ENCODE measurements around the gene PLOD2.

Gene PLOD2

GRCh38 chr3:146165877-146166276 is 4.9 kb upstream of the PLOD2 start:
- no peak for DNase-seq

GRCh38 chr3:146164971-146165769 is 4.2 kb upstream of the PLOD2 start:
- DNase-seq = no peak

GRCh38 chr3:146164506-146164905 is 3.5 kb upstream of the PLOD2 start:
- DNase-seq = no peak

DNA sequence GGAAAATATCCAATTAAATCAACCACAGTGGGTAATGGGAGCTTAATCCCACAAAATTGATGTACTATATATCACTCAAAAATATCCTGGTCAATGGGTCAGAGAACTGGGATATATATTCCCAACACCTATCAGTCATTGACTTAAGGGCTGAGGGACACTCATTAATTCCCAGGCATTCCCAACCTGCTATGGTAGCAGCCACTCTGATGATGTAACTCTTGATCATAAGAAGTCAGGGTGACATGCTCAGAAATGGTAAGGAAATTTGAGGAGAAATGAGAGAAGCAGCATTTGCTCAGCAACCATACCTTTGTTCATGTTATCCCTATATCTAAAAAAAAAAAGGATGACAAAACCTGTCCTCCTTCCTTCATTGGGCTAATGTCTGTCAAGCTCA is 3.1 kb upstream of the PLOD2 start:
- DNase-seq = no peak

DNA sequence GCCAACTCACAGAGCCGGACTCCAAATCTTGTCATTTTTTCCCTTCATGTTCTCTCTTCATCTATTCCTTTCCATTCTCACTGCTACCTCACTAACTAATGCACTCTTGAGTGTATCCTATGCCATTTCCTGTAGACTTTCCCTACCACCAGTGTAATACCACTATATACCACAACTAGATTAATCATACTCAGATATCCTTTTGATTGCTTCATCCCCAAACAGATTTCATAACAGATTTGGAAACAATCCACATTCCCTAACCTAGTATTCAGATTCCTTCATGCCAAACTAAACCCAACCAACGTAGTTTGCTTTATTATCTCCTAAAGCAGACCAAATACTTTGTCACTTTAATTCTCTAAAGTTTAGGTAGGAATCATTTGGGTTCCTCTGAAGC is 2.6 kb upstream of the PLOD2 start:
- DNase-seq = no peak

- DNase-seq = no peak
These were observed 1.6 kb upstream of the PLOD2 start for GRCh38 chr3:146162561-146162960.

DNA sequence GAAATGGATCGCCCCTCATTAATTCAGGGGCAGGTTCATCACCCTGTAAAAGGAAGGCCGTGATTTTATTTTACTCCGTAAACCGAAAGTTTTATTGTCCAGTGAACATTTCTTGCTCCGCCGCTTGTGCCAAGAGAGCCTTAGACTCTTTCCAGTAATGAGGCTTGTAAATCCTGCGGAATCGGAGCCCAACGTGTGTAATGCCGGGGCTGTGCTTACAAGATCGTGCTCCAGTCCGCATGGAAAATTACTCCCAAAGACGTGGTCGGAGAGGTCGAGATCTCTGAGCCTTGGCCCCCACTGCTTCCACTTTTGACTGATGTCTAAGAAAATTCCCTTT is 649 bp upstream of the PLOD2 start:
- DNase-seq = no peak

- DNase-seq = no peak
These were observed 542 bp downstream of the PLOD2 start for GRCh38 chr3:146160321-146160963.

DNA sequence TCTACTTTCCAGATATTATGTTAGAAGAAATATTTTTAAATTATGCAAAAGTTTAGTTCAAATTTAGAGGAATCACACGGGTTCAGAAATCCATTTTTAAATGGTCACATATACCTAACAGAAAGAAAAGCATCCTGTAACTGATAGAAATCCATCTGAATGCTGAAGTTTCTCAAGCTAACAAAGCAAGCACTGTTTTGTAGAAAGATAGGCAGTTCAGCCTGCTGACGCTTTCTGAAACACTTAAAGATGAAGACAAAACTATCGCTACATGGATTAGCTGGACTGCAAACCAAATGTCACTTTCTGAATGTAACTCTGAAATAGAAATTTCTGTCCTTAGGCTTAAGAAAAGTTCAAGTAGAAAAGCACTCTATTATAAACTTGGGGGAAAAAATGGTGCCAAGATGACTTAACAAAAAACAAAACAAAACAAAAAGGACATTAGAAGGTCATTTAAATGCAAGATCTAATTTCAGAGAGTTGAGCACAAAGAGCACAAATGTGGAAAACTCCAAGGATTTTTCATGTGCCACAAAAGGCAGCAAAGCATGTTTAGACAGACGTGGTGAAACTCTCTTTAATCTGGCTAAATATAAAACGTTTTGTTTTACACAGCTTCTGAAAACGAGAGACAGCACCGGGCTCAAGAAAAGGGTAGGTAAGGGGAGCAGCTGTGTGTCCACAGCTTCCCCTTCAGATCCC is 1.2 kb downstream of the PLOD2 start:
- DNase-seq = no peak

DNA sequence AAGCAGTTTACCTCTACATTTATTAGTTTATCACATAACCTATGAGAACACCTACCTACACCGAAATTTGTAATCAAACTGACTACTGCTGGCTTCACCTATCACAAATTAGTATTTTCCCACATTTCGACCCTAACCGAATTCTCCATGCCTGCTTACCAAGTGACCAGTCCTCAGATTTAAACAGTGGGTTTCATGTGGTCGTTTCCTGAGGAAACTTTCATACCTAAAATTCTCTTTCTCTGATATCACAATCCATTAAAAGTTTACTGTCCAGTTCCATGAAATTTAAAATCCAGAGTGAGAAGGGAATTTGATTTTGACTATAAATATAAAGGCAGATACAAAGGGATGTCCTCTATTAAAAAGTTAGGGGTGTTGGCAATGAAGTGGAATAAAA is 1.9 kb downstream of the PLOD2 start:
- DNase-seq = no peak

- no peak for DNase-seq
These were observed 3.5 kb downstream of the PLOD2 start for GRCh38 chr3:146157325-146158060.

DNA sequence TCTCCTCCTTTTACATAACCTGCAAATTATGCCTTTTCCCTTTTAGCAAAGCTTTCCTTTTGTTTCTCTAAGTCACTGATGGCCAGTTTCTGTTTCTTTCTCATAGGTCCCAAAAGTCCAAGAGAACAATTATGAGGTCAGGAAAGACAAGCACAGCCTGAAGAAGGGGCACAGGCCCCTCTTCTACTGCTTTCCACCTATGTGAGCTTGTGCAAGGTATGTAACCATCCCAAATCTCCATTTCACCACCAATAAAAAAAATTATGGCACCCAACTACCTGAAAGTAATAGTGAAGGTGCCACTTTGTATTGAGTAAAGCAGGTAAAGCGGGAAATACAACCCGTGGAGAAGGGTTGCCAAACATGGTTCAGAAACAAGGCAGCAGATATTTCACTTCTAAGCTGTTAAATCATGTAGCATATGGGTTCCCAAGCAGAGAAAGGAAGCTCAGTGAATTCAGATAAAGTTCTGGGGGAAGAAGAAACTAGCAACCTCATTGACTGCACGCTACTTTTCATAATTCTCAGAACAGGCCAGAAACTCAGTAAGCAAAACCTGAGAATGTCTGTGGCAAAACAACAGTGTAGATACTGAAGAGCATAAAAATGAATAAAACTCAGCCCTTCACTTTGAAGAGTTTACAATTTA is 4.2 kb downstream of the PLOD2 start:
- DNase-seq = no peak

DNA sequence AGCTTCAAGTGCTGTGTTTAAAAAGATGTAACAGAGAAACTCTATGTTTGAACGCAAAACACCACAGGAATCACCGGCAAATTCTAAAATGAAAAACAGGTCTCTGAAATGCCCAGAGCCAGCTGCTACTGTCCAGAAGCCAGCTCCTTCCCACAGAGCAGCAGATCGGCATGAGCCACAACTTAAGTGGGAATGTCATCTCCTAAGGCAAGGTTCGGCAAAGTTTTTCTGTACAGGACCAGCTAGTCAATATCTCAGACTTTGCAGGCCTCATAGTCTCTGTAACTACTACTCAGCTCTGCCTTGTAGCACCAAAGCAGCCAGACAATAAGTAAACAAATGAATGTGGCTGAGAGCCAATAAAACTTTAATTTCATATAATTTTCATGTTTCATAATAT is 4.9 kb downstream of the PLOD2 start:
- no peak for DNase-seq

DNA sequence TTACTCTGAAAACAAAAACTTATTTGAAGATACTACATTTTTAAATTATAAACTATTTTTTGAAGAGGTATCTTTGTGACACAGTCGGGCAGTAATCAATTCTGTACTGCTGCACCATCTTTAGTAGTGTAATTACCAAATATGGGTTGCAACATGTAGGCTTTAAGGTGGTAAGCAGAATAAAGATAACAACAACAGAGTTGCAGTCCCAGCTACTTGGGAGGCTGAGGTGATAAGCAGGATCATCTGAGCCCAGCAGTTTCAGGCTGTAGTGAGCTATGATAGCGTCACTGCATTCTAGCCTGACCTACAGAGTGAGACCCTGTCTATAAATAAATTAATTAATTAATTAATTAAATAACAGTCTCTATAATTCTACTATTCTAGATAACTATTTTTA is 6.0 kb downstream of the PLOD2 start:
- no peak for DNase-seq

- no peak for DNase-seq
These were observed 6.7 kb downstream of the PLOD2 start for GRCh38 chr3:146154316-146154715.

GRCh38 chr3:146153429-146153828 is 7.6 kb downstream of the PLOD2 start:
- no peak for DNase-seq

DNA sequence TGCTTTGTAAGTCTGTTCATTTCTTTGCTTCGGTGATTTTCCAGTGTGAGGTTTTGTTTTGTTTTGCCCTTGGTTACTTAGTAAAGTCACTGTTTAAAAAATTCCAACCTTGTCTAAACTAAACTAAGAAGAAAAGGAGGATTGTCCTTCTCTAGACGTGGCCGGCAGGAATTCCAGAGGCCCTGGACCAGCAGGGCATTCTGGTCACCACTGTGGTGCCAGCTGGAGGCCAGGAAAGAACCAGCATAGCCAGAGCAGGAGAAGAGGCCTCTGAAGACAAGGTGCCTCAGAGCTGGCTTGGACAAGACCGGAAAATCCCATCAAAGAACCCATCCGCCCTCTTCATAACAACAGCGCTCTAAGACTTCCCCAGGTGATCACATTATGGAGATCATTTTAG is 8.2 kb downstream of the PLOD2 start:
- no peak for DNase-seq

DNA sequence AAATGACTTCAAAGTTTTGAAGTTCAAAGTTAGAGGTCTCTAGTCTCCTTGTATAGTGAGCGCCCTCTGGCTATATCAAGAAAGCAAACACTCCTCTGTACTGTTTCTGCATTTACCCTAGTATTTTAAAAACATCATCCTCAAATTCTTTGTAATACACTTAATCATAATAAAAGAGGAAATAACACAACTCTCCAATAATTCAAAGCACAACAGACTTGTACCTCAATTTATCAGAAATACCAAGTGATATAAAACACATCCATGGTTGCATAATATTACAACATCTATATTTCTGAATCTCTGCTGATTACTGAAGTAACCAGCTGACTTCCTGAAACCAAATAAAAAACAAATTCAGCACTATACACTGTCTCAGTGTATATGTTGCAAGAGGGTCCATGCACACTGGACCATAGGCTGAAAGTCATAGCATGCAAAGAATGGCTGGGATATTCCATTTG is 12.5 kb downstream of the PLOD2 start:
- DNase-seq = no peak

GRCh38 chr3:146145642-146146041 is 15.3 kb downstream of the PLOD2 start:
- DNase-seq = no peak

DNA sequence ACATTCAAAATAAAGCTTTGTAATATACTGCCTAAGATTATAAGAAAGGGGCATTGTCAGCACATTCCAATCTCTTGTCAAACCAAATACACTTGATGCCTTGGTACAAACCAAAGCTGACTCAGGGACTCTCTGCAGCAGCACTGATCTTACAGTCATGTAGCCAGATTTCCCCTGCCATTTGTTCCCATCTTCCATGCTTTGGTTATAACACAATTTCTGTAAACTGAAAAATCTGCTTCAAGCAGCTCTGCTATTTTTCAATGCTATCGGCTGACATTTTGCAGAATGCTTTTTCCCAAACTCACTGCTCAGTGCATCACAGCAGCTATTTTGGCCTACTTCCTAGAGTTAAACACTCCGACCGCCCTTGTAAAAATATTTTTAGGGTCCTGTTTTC is 18.2 kb downstream of the PLOD2 start:
- no peak for DNase-seq

DNA sequence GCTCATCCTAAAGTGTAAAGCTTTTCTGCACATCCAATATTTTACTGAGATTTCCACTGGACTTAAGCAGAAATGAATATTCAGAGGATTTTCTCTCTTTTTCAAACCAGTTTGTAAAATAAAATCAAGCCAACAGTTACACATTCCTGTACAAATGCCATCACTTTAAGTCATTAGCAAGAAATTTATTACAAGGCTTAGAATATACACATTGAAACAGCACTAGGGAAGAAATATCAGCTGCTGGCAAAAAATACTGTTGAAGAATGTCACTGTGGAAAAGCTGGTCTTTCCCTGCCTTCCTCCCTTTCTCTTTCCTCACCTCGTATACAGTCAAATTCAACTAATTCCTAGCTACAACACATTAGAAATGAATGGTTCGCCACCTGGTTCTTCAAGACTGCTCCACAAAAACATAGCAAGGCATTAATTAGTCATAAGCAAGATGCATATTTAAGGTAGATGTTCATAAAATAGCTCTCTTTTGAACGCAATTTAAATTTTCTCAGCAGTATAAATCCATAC is 21.3 kb downstream of the PLOD2 start:
- no peak for DNase-seq

GRCh38 chr3:146138902-146139301 is 22.1 kb downstream of the PLOD2 start:
- DNase-seq = no peak

- DNase-seq = no peak
These were observed 24.3 kb downstream of the PLOD2 start for GRCh38 chr3:146136647-146137046.

Data from CD4-positive, alpha-beta T cell treated with Interleukin-17A for 4 hours (primary cell).